ENCODE results near the gene EEIG2. TPM values are rescaled to one million over a fixed set of nuclear protein-coding genes. Genes with fewer than 3 reads are reported as not detected.
A peak's percentile ranks its signal among the peaks of the same experiment; 100 is the strongest.
"Not testable (repeated sequence)": the region's sequence is repeated elsewhere in the genome, so short reads cannot be mapped to it uniquely, and the experiment has no call there.

The EEIG2 gene
- polyA plus RNA-seq = 1 to 10 TPM; 1.3 to 1.6 TPM

DNA sequence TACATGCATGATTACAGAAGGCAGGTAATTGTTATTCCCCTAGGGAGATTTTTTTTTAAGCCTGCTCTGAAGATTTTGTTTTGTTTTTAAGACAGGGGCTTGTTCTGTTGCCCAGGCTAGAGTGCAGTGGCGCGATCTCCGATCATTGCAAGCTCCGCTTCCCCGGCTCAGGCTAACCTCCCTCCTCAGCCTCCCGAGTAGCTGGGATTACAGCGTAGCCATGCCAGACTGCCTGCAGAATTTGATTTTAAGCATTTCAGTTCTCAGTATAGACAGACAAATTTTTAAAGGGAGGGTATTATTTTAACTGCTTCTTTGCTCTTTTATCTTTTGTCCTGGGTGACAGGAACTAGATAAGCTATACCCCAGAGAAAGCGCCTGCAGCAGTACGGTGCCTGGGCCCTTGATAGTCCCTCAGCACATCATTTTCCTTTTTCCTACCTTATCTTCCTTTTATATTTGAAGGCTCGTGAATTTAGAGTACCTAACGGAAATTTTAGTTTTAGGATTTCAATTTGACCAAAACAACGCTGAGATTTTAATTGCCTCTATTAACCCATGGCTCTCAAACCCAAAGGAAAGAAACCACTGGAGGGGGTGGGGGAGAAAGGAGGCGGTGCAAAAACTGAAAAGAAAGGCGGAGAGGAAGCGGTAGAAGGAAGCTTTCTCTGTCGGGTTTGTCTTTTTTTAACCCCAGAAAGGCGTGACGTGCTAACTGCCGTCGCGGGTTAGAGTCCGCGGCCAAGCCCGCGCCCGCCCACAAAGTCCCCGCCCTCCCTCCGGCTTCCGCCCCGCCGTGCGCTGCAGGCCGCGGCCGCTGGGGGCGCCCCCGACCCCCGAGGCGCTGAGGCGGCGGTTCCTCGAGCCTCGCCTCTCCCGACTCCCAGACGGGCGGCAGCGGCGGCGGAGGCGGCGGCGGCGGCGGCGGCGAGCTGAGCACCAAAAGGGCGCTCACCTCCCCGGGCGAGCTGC, at the start of gene EEIG2:
Gene EEIG2, plus strand, starts transcription at position 886 of the 972 bp plus-strand sequence. CDS start 329 bp downstream, outside the sequence.
- H3K27ac ChIP-seq (ENCODE audit: low read depth in 2 of 2, low read length in 1 of 2) = peak within 1 kb of the TSS; percentile 47 to 48
- 13 to 26% methylated on average over 28 to 59 of the region's 59 CpGs for WGBS, 2 donors
- H3K36me3 ChIP-seq (ENCODE audit: control insufficient read depth in 2 of 2, insufficient read depth in 2 of 2, low read length in 1 of 2) = no peaks in the 10 kb centered on the region
- peaks cover 0 to 3% of the 10 kb centered on the region in 2 donors for H3K4me1 ChIP-seq (ENCODE audit: control insufficient read depth in 2 of 2, insufficient read depth in 2 of 2, low read length in 1 of 2)
- H3K4me3 ChIP-seq (ENCODE audit: low read depth in 1 of 2, low read length in 2 of 2) = peak within 1 kb of the TSS; percentile 56 to 61
- no peaks in the 10 kb centered on the region for H3K9me3 ChIP-seq (ENCODE audit: control insufficient read depth in 2 of 2, insufficient read depth in 1 of 2, low read depth in 1 of 2, low read length in 1 of 2)
- H3K27me3 ChIP-seq (ENCODE audit: control insufficient read depth in 1 of 2, insufficient read depth in 2 of 2, low read length in 2 of 2) = no peaks in the 10 kb centered on the region

DNA sequence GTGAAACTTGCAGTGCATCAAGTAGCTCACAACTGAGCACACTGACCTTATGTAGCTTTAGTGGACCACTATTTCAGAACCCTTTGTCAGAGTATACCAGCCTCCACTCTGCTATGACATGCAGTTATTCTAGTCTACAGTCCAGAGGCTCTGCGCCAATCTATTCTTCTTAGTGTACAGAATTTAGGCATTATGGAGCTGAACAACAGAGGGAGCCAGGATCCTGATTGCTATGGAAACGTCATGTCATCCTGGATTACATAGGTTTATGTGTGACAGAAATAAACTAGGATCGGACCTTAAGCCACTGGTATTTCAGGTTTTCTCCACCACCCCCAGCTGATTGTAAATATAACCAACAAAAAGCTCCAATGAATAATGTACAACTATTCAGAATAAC, 48.1 kb upstream of the EEIG2 start:
- Histone ChIP-seq H3K4me3 (ENCODE audit: low read depth in 1 of 2, low read length in 2 of 2) (no peak overlapping the region), H3K27ac (ENCODE audit: low read depth in 2 of 2, low read length in 1 of 2) (no peak overlapping the region), H3K4me1 (ENCODE audit: control insufficient read depth in 2 of 2, insufficient read depth in 2 of 2, low read length in 1 of 2) (no peaks in the 10 kb centered on the region), H3K9me3 (ENCODE audit: control insufficient read depth in 2 of 2, insufficient read depth in 1 of 2, low read depth in 1 of 2, low read length in 1 of 2) (no peaks in the 10 kb centered on the region), H3K36me3 (ENCODE audit: control insufficient read depth in 2 of 2, insufficient read depth in 2 of 2, low read length in 1 of 2) (no peaks in the 10 kb centered on the region), H3K27me3 (ENCODE audit: control insufficient read depth in 1 of 2, insufficient read depth in 2 of 2, low read length in 2 of 2) (peaks cover 2% of the 10 kb centered on the region in 2 donors)
- 25 to 34% methylated on average over 3 of the region's 3 CpGs for WGBS, 2 donors

DNA sequence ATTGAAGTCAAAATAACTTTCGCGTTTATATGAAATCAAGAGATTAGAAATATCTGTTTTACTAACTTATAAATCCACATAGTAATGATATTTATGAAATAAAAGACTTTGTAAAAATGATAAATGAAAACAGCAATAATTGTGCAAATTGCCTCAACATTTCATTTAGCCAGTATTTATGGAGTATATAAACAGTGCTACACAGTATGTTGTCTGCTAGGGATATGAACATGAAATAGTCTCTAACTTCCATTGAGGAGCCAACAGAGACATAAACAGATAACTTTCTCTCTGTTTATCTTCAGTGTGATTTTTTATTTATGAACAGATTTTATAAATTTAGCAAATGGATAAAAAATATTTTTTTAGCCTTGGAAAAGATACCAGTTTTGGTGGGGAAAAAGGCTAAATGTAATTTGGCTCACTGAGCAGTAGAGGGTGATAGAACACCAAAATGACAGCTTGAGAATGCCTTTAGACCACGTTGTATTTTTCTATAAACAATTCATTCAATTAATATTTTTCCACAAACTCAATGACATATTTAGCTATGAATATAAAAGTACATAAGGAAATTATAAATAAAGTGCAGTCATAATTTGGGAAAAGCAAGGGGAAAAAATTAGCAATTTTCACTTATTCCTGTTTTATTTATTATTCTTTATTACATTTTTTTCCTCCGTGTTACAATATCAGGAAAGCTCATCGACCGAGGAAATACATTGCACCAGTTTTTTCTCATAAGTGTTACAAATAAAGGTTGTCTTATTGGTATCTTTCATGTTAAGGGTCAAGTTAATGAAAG, 47.5 kb upstream of the EEIG2 start:
- H3K27me3 ChIP-seq (ENCODE audit: control insufficient read depth in 1 of 2, insufficient read depth in 2 of 2, low read length in 2 of 2) = peaks cover 2% of the 10 kb centered on the region in 2 donors
- 49 to 50% methylated on average over 6 of the region's 6 CpGs for WGBS, 2 donors
- no peaks in the 10 kb centered on the region for H3K4me1 ChIP-seq (ENCODE audit: control insufficient read depth in 2 of 2, insufficient read depth in 2 of 2, low read length in 1 of 2)
- H3K27ac ChIP-seq (ENCODE audit: low read depth in 2 of 2, low read length in 1 of 2) = no peak overlapping the region
- no peaks in the 10 kb centered on the region for H3K36me3 ChIP-seq (ENCODE audit: control insufficient read depth in 2 of 2, insufficient read depth in 2 of 2, low read length in 1 of 2)
- H3K9me3 ChIP-seq (ENCODE audit: control insufficient read depth in 2 of 2, insufficient read depth in 1 of 2, low read depth in 1 of 2, low read length in 1 of 2) = no peaks in the 10 kb centered on the region
- no peak overlapping the region for H3K4me3 ChIP-seq (ENCODE audit: low read depth in 1 of 2, low read length in 2 of 2)

DNA sequence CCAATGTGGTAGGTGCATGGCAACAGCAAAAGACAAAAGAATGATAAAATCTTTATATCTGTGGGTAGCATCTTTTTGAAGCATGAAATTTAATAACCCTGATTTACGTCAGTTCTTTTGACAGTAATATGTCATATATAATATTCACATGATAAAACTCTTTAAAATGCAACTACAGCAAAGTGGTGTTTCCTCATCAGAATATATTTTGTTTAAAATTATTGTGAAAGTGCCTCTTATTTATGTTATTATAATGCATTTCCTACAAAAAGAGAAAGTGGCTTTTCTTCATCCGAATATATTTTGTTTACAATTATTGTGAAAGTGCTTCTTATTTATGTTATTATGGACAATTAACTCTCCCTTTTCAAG, 46.9 kb upstream of the EEIG2 start:
- 53 to 57% methylated on average over 2 of the region's 2 CpGs for WGBS, 2 donors
- Histone ChIP-seq H3K27ac (ENCODE audit: low read depth in 2 of 2, low read length in 1 of 2) (no peak overlapping the region), H3K27me3 (ENCODE audit: control insufficient read depth in 1 of 2, insufficient read depth in 2 of 2, low read length in 2 of 2) (peaks cover 2% of the 10 kb centered on the region in 2 donors), H3K36me3 (ENCODE audit: control insufficient read depth in 2 of 2, insufficient read depth in 2 of 2, low read length in 1 of 2) (no peaks in the 10 kb centered on the region), H3K4me3 (ENCODE audit: low read depth in 1 of 2, low read length in 2 of 2) (no peak overlapping the region), H3K9me3 (ENCODE audit: control insufficient read depth in 2 of 2, insufficient read depth in 1 of 2, low read depth in 1 of 2, low read length in 1 of 2) (no peaks in the 10 kb centered on the region), H3K4me1 (ENCODE audit: control insufficient read depth in 2 of 2, insufficient read depth in 2 of 2, low read length in 1 of 2) (no peaks in the 10 kb centered on the region)

DNA sequence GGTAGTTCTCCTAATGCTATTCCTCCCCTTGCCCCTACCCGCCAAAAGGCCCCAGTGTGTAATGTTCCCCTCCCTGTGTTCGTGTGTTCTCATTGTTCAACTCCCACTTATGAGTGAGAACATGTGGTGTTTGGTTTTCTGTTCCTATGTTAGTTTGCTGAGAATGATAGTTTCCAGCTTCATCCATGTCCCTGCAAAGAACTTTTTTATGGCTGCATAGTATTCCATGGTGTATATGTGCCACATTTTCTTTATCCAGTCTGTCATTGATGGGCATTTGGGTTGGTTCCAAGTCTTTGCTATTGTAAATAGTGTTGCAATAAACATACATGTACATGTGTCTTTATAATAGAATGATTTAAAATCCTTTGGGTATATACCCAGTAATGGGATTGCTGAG, 46.0 kb upstream of the EEIG2 start:
- not testable (repeated sequence) for H3K27me3 ChIP-seq (ENCODE audit: control insufficient read depth in 1 of 2, insufficient read depth in 2 of 2, low read length in 2 of 2); H3K4me3 ChIP-seq (ENCODE audit: low read depth in 1 of 2, low read length in 2 of 2); H3K27ac ChIP-seq (ENCODE audit: low read depth in 2 of 2, low read length in 1 of 2); H3K4me1 ChIP-seq (ENCODE audit: control insufficient read depth in 2 of 2, insufficient read depth in 2 of 2, low read length in 1 of 2); H3K36me3 ChIP-seq (ENCODE audit: control insufficient read depth in 2 of 2, insufficient read depth in 2 of 2, low read length in 1 of 2); H3K9me3 ChIP-seq (ENCODE audit: control insufficient read depth in 2 of 2, insufficient read depth in 1 of 2, low read depth in 1 of 2, low read length in 1 of 2)
- WGBS, 2 donors = 94 to 98% methylated on average over 2 of the region's 2 CpGs

DNA sequence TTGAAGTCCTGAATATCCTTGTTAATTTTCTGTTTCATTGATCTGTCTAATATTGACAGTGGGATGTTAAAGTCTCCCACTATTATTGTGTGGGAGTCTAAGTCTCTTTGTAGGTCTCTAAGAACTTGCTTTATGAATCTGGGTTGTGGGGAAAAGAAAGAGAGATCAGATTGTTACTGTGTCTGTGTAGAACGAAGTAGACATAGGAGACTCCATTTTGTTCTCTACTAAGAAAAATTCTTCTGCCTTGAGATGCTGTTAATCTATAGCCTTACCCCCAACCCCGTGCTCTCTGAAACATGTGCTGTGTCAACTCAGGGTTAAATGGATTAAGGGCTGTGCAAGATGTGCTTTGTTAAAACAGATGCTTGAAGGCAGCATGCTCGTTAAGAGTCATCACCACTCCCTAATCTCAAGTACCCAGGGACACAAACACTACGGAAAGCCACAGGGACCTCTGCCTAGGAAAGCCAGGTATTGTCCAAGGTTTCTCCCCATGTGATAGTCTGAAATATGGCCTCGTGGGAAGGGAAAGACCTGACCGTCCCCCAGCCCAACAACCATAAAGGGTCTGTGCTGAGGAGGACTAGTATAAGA, 42.5 kb upstream of the EEIG2 start:
- not testable (repeated sequence) for H3K27ac ChIP-seq (ENCODE audit: low read depth in 2 of 2, low read length in 1 of 2); H3K27me3 ChIP-seq (ENCODE audit: control insufficient read depth in 1 of 2, insufficient read depth in 2 of 2, low read length in 2 of 2); H3K9me3 ChIP-seq (ENCODE audit: control insufficient read depth in 2 of 2, insufficient read depth in 1 of 2, low read depth in 1 of 2, low read length in 1 of 2); H3K4me1 ChIP-seq (ENCODE audit: control insufficient read depth in 2 of 2, insufficient read depth in 2 of 2, low read length in 1 of 2); H3K36me3 ChIP-seq (ENCODE audit: control insufficient read depth in 2 of 2, insufficient read depth in 2 of 2, low read length in 1 of 2); H3K4me3 ChIP-seq (ENCODE audit: low read depth in 1 of 2, low read length in 2 of 2)
- WGBS, 2 donors = 74 to 75% methylated on average over 6 of the region's 6 CpGs

DNA sequence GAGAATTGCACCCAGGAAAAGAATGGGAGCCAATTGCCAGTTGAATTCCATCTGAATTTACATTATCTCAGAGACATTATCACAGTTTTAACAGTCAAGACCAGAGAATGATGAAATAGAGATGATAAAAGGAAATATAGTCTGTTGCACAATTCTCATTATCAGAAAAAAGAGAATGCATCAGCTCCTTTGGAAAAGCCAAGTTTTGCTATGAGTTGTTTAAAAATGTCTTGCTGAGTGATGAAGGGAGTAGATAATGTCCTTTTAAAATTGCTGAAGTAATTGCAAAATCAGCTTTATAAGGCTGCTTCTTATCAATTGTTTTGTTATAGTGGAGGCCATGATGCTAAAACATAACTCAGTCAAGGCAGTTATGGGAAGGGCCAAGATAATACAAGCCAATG, 37.9 kb upstream of the EEIG2 start:
- Histone ChIP-seq H3K36me3 (ENCODE audit: control insufficient read depth in 2 of 2, insufficient read depth in 2 of 2, low read length in 1 of 2) (no peaks in the 10 kb centered on the region), H3K27me3 (ENCODE audit: control insufficient read depth in 1 of 2, insufficient read depth in 2 of 2, low read length in 2 of 2) (no peaks in the 10 kb centered on the region), H3K27ac (ENCODE audit: low read depth in 2 of 2, low read length in 1 of 2) (no peak overlapping the region), H3K9me3 (ENCODE audit: control insufficient read depth in 2 of 2, insufficient read depth in 1 of 2, low read depth in 1 of 2, low read length in 1 of 2) (peaks cover 0 to 3% of the 10 kb centered on the region in 2 donors), H3K4me1 (ENCODE audit: control insufficient read depth in 2 of 2, insufficient read depth in 2 of 2, low read length in 1 of 2) (no peaks in the 10 kb centered on the region), H3K4me3 (ENCODE audit: low read depth in 1 of 2, low read length in 2 of 2) (no peak overlapping the region)

DNA sequence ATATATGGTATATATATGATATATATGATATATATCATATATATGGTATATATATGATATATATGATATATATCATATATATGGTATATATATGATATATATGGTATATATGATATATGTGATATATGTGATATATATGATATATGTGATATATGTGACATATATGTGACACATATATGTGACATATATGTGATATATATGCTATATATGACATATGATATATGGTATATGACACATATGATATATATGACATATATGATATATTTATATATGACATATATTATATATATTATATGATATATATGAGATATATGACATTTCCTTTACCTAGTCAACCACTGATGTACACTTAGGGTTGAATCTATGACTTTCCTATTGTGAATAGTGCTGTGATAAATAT, 36.1 kb upstream of the EEIG2 start:
- no peak overlapping the region for H3K4me3 ChIP-seq (ENCODE audit: low read depth in 1 of 2, low read length in 2 of 2)
- no peak overlapping the region for H3K27ac ChIP-seq (ENCODE audit: low read depth in 2 of 2, low read length in 1 of 2)
- H3K9me3 ChIP-seq (ENCODE audit: control insufficient read depth in 2 of 2, insufficient read depth in 1 of 2, low read depth in 1 of 2, low read length in 1 of 2) = peaks cover 0 to 3% of the 10 kb centered on the region in 2 donors
- no peaks in the 10 kb centered on the region for H3K36me3 ChIP-seq (ENCODE audit: control insufficient read depth in 2 of 2, insufficient read depth in 2 of 2, low read length in 1 of 2)
- no peaks in the 10 kb centered on the region for H3K27me3 ChIP-seq (ENCODE audit: control insufficient read depth in 1 of 2, insufficient read depth in 2 of 2, low read length in 2 of 2)
- no peaks in the 10 kb centered on the region for H3K4me1 ChIP-seq (ENCODE audit: control insufficient read depth in 2 of 2, insufficient read depth in 2 of 2, low read length in 1 of 2)

DNA sequence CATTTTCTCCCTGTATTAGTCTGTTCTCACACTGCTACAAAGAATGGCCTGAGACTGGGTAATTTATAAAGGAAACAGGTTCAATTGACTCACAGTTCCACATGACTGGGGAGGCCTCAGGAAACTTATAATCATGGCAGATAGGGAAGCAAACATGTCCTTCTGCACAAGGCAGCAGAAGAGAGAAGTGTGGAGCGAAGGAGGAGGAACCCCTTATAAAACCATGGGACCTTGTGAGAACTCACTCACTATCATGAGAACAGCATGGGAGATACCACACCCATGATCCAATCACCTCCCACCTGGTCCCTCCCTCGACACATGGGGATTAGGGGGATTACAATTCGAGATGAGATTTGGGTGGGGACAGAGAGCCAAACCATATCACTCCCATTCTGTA, 35.2 kb upstream of the EEIG2 start:
- Histone ChIP-seq H3K27ac (ENCODE audit: low read depth in 2 of 2, low read length in 1 of 2) (no peak overlapping the region), H3K4me3 (ENCODE audit: low read depth in 1 of 2, low read length in 2 of 2) (no peak overlapping the region), H3K9me3 (ENCODE audit: control insufficient read depth in 2 of 2, insufficient read depth in 1 of 2, low read depth in 1 of 2, low read length in 1 of 2) (peaks cover 0 to 3% of the 10 kb centered on the region in 2 donors), H3K36me3 (ENCODE audit: control insufficient read depth in 2 of 2, insufficient read depth in 2 of 2, low read length in 1 of 2) (no peaks in the 10 kb centered on the region), H3K27me3 (ENCODE audit: control insufficient read depth in 1 of 2, insufficient read depth in 2 of 2, low read length in 2 of 2) (no peaks in the 10 kb centered on the region), H3K4me1 (ENCODE audit: control insufficient read depth in 2 of 2, insufficient read depth in 2 of 2, low read length in 1 of 2) (no peaks in the 10 kb centered on the region)
- 66 to 81% methylated on average over 3 of the region's 3 CpGs for WGBS, 2 donors

Measured in esophagus (tissue), 2 donors.